CD4-positive, alpha-beta T cell treated with Interleukin-17A for 4 hours (primary cell): Measurements from ENCODE around the gene LPP.
A peak's percentile ranks its signal among the peaks of the same experiment; 100 is the strongest.

ENCODE experiments used
- DNase-seq: peaks from one replicate; pipeline ENCODE4 v3.0.0-alpha.2; 2020; ENCODE audit warnings: mixed read lengths

The LPP gene

DNA sequence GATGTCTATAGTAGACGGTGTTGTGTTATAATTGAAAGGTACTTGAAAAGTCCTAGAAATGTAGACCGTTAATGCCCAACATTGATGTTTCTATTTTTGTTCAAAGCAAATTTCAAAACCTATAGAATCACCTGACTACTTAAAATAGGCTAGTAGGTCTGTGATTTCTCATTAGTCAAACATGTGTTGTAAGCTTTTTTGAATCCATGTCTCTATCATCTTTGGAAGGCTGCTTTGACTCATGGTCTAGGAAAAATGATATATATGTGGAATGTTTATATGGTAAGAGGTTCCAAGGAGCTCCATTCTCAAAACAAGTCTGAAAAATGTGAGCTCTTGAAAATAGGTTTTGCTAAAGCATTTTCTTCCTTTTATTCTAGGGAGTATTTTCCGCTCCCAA, 375.3 kb downstream of the LPP start:
- no peak for DNase-seq

DNA sequence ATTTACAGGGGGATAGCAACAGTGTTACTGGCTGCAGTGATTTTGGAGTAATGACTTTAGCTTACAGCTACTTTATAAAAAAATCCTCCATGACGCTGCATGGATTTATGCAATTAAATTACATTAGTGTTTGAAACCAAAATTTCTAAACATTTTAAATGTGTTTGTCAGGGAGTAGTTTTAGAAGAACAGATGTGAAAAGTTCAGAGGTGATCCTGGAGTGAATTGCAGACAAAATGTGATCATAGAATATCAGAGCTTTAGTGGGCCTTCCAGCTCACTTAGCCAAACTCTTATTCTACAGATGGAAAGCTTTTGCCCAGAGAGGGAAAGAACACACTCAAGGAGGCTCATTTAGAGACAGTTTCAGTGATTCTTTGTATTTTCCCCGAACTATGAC, 376.3 kb downstream of the LPP start:
- no peak for DNase-seq

DNA sequence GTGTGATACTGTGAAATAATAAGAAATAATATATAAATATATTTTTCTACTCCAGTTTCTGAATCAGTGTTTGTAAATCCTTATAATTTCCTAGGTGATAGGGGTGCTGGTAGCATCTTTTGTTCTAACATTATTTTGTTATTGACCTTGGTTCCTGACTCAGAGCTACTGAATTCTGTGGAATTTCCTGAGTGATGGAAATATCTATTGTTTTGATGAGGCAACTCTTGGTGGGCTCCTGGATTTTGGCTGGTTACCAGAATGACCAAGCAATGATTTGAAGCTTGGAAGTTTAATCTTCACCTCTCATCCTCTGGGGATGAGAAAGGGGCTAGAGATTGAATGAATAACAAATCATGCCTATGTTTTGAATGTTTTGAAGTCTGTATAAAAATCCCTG, 377.3 kb downstream of the LPP start:
- DNase-seq, result no peak

DNA sequence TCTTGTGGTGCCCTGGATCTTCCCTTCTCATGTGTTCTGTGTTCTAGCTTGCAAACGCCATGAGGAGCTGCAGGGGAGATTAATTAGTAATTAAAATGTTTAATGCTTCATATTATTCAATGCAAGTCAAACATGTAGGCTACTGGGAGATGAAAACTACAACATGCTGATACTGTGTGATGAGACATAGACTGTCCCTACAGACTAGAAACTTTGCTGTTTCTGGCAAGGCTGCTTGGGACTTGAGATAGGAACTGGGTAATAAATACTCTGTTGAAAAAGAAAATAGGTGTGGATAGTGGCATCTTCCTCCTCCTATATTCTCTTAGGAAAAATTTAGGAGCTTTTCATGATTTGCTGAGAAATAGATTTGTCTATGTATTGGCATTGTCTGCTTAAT, 379.2 kb downstream of the LPP start:
- no peak for DNase-seq

DNA sequence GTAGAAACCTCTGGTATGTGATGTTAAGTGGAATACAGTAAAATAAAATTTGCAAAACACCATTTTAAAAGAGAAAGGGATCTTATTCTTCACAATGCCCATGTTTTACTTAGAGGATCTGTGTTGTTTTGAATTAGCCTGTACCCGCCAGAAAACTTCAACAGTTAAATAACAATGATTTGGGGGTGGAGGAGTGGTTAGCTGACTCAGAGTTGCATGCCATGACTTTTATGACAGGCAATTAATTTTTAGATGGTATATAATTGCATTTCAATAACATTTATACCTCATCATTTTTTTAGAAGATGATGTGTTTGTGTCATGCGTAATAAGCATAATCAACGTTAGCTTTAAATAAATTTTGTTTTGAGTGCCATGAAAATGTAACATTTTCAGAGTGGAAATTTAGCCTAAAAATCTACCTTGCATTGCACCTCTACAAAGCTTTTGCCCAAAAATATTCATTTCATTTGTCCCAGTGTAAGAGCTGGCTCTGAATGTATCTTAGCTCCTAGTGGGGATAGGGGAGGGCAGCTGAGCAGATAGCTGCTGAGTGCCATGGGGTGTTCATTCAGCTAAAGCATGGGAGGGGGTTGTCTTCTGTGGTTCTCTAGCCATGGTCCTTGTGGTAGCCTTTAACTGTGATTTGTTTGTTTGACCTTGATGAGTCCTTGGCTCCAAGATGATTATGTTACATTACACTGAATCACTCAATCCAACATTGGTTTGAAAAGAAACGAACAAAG, 379.8 kb downstream of the LPP start:
- no peak for DNase-seq

DNA sequence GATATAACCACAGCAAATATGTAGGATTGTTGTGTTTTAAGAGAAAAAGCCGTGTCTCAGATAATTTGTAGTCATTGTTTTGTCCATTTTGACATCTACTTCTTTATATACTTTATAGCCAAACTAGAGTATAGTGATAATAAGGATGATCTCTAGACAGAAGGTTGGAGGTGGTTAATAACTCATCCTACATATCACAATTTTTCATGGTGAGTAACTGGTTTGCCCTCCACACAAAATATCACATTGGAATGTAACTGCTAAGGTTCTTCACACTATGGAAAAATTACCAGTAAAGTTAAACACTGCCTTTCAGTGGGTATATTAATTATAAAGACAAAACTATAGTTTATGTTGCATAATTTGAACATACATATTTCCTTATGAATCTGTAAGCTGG, 380.7 kb downstream of the LPP start:
- no peak for DNase-seq

DNA sequence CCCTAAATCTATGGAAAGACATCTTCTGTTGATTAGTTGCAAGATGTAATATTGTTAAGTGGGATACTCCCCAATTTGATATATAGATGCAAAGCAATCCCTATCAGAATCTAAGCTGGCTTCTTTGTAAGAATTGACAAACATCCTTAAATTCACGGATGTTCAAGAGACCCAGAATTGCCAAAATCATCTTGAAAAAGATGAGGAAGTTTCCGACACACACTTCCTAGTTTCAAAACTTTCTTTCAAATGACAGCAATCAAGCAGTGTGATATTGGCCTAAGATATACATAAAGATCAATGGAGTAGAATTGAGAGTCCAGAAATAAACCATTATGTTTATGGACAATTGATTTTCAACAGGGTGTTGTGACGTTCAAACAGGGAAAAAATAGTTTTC, 383.6 kb downstream of the LPP start:
- no peak for DNase-seq

DNA sequence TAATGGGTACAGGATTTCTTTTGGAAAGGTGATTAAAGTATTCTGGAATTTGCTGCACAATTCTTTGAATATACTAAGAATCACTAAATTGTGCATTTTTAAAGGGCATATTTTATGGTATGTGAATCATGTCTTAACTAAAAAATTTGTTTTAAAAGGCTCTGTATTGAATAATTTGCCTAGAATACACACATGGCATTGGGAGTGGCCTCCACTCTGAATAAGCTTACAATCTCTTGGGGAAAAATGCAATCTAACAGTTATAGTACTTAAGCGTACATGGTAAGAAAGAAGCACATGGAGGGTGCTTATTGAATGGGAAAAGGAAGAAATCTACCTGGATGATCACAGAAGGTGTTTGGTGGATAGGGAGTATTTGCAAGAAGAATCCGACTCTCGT, 385.1 kb downstream of the LPP start:
- no peak for DNase-seq

DNA sequence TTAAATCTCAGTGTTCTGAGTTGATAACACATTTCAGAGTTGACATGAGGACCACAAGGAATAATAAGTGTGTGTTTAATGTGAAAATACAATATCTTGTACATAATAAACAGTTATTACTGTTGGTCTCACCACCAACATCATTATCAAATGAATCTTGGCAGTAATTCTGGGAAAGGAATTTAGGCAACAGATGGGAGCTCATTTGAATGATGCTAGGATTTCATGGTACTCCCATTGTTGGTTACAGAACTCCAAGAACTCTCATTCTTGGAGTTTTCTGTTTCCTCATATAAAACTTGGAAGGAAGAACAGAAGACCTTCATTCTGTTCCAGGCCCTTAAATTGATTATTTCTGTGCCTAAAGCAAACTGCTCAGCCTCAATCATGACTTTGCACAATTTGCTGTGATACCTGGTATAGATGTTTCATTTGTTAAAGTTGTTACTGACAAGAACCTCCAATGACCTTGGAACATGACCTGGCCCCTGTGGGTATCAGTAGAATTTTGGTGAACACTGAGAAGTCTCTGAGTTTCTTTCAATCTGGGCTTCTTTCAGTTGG, 385.8 kb downstream of the LPP start:
- DNase-seq, result no peak

DNA sequence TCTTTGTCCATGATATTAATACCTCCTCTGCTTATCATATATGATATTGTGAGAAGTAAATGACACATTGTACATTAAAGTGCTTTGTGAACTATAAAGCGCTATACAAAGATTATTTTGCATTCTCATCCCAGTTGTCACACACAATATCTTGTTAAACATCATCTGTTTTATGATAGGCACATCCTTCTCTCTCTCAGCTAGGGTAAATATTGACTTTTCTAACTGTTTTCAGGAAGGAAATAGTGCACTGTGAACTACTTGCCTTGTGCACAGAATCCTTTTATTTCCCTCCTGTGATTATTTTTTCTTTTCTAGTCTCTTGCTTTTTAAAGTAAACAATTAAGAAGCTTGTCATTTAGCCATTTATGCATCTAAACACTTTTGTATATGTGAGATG, 388.2 kb downstream of the LPP start:
- DNase-seq, result no peak

DNA sequence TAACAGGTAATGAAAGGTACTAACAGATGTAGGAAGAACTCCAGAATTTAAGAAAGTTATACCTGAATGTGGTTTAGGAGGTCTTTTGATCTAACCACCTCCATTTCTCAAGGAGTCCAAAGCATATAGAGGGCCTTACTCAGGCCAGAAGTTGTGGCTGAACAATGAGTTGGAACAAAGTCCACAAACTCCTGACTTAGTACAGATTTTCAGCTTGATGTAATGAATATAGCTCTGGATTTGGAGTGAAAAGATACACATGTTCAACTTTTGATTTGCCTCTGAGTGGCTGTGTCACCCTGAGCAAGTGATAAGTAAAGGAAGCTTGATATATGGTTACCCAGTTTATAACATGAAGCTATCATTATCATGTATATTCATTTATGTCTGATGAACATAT, 390.1 kb downstream of the LPP start:
- no peak for DNase-seq

DNA sequence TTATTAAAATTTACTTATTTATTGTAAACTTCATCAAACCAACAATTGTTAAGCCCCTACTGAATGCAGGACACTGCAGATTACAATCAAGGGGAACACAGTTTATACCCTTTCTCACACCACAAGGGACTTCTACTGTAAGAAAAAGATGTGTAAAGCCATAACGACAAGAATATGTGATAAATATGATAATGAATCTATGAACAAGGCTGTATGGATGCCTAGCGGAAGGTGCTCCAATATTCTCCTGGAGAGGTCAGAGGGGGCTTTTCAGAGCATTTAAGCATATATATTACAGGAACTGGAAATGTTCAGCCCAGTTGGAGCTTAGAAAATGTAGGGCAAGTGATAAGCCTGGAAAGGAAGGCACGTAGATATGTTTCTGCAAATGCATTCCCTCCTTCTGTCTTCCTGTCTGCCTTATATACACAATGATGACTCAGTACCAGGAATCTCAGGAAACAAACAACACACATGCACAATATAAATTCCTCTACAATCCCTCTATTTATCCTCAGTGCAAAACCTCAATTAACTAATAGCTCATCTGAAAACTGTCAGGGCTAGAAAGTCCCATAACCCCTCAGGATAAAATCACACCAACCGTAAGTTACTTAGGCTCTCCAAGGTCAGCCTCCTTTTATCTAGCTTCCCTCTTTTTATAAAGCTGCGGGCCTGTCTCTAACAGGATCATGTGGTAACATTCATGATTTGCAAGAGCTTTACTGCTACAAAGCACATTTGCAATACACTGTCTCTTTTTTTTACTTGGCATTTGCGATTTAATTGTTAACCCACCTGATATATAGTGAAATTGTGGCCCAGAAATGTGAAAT, 393.1 kb downstream of the LPP start:
- no peak for DNase-seq

DNA sequence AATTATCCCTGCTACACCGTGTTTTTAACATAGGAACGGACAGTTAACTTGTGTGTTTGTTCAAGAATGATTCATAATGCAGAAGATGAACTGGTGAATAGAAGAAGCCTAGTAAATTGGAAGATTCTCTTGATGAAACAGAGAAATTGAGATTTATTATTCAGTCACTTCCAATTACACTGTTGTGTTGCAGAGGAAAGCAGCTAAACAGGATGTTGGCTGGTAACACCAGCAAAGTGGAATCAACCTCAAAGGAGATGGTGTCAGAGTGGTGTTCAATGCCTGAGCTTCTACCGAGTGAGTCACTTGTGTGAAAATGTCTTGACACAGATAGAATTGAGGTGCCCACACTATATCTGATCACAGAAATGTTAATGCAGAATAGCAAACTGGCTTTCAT, 399.6 kb downstream of the LPP start:
- DNase-seq, result peak; percentile 13

DNA sequence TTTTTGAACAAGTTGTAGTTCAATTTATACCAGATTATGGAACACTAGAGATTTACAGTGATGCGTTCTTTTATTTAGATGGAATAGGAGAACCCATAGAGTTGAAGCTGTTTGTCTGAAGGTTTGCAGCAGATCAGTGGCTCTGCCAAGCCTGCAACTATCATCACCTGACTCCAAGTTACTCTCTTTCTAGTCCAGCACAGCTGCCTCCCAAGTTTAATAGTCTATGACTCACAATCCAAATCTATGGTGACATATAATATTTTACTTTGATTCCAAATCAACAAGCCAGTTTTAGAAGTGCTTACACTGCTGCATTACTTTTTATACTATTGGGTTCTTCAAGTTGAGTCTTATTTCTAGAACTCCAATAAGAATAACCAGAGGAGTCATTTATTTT, 400.4 kb downstream of the LPP start:
- no peak for DNase-seq

DNA sequence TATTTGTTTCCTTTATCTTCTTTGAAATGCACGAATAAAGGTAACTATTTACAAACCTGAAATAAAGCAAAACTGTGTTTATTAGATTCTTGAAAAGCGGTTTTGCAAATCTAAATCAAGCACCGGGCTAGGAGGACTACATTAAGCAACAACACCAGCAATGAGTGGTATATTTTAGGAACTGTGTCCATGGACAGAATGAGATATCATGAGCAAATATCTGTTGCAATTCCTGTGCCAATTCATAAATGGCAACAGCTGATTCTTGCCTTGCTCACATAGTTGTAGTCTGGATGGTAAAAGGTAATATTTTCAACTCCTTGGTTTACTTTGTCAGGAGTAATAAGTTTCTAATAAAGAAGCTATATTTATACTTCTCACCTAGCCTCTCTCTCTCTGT, 403.3 kb downstream of the LPP start:
- DNase-seq, result no peak

DNA sequence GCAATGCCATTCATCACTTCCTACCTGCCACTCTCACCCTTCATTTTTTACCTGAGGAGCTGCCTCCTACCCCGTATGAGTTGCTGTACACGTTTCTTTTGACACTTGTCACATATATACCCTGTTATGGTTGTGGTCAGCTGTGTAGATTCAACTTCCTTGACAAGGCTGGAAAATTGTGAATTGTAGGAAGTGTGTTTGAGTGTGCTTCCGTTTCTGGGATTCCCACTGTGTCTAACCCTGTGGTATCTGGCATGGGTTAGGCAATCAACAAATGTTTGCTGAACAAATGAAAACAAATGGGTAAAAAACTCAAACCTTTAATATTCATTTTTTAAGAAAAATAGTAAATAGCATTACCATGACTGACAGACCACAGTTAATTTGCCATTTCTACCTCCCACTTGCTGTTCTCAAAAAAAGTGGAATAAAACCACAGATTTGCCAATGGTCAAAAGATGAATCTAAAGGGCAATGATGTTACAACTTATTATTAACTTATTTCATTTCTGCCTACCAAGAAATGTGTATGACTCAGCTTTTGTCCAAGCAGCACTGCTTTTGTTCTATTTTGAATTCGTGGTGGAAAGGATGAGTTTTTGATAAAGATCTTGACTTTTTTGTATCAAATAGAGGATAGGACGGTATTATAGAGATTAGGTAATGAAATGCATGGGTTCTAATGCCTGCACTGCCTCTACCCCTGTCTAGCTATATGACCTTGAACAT, 404.6 kb downstream of the LPP start:
- no peak for DNase-seq

DNA sequence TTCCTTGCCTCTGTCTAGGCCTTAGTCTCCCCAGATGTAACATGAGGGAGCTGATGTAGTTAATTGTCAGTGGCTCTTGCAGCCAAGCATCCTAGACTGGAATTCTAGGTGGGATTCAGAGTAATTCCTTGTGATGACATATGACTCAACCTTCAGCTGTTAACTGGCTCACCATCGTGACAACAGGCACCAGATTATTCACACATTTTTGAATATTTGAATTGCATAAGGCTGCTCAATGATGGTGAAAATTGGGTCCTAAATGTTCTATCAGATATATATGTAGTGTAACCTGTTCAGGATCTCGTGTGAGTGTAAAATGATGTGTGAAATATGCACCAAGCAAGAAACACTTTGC, 405.1 kb downstream of the LPP start:
- no peak for DNase-seq

DNA sequence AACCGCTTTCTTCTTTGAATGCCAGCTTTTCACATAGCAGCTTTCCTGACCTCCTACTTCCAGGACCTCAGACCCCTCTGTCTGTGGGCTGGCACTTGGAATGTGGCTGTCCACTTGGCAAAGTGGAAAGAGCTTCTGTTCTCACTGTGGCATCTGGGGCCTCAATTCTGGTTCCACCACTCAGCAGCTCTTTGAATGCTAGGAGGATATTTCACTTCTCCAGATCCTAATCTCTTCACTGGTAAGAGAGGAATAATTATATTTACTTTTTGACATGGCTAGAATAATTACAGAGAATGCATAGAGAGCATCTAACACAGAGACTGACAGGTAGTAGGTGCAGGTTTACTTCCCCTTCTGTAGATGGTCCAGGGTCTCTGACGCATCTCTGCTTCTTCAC, 405.9 kb downstream of the LPP start:
- no peak for DNase-seq

DNA sequence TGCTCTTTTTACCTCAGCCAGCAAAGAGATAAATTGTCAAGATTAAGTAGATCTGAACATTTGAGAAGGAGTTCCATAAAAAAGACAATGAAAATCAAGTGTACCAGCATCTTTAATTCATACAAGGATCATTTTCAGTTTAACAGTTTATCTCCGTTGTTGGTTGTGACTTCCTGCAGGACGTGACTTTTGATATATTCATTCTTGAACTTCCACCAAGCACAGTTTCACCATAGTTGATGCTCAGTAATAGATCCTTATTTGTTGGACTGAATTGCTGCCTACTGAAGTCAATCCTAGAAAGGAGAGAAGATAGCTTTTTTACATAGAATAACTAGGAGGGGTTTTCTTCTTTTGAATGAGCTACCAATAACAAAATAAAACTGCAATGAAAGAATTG, 408.2 kb downstream of the LPP start:
- no peak for DNase-seq

DNA sequence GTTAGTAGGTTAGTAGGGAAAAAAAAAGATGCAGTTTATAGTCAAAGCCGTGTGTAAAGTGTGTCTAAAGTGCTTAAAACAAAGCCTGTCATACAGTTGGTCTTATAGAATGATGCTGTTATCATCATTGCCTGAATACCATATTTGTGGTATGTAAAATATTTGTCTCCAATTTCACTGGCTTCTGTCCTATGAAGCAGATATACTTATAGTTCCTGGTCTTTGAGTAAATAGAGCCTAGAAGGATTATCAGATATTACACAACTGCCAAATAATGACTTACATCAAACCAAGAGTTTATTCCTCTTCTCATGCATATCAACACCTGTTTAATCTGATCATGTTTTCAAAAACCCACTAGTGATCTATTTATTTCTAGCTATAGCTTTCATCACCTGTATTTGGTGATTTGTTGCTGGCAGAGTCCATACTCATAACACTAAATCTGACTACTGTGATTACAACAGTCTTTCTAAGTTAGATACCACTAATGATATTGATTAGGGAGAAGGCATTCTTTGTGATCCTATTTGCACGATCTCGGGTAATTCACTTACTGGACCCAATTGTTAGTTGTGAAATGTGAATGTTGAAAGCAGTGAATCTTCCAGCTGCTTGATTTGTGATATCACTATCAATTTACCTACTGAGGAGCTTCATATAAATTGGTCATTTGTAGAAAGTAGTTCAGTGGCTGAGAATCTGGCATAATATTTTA, 413.7 kb downstream of the LPP start:
- DNase-seq, result no peak

DNA sequence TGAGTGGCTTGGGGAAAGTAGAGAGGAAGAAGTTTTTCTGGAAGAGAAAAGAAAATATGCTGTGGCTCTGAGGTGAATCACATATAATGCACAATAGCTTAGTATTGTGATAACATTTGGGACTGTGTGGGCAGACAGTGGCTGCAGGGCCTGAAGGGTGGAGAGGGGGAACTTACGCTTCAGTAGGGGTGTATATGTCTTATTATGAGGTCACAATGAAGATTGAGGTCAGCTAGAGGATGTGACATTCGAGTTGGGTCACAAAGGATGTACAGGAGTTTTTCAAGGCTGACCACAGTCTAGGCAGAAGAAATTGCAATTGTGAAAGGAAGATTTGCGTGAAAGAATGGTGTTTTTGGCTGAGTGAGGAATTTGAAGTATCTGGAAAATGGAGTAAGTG, 414.8 kb downstream of the LPP start:
- DNase-seq, result no peak

DNA sequence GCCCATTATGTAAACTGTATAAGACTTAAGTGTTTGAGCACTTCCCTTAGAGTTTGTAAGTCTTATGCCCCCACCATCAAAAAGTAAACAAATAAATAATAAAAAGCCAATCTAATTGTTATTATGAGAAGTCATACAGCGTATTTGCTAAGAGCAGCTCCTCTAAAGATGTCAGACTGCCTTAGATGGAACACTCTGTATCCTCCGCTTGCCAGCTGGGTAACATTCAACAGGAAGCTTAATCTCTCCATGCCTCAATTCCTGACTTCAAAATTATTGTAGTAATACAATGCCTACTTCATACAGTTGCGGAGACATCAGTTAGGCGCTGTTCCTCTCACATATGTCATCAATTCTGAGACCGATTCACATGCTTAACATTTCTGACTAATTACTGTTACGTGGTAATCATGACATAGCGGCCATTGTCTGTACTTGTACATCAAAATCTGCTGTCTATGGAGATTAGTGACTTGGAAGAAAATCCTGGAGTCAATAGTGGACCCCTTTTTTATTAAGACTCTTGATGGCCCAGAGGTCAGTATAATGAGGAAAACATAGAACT, 417.7 kb downstream of the LPP start:
- no peak for DNase-seq
